CD4-positive, alpha-beta T cell (primary cell): ENCODE data around the gene MED12L. TPM values are rescaled to one million over a fixed set of nuclear protein-coding genes. Genes with fewer than 3 reads are reported as not detected.
"Not testable (repeated sequence)": the region's sequence is repeated elsewhere in the genome, so short reads cannot be mapped to it uniquely, and the experiment has no call there.

Experiments used
- ATAC-seq: fragments of 200-7000 bp; cut with Tn5 transposase; one replicate; pipeline ENCODE4 v1.10.0; 2022; ENCODE audit warnings: mild to moderate bottlenecking; ENCODE audit not compliant: poor library complexity
- CTCF ChIA-PET: fragments of 350-600 bp; sonication (Branson Sonifier 250); formaldehyde crosslinking; loops from one replicate; lab custom pipeline; 2021; ENCODE audit warnings: antibody characterized with exemption, inconsistent platforms; lab: Charles Lee
- POLR2A ChIA-PET: fragments of 350-600 bp; sonication (Branson Sonifier 250); formaldehyde crosslinking; loops from one replicate; lab custom pipeline; 2021; ENCODE audit warnings: antibody characterized with exemption, inconsistent platforms; lab: Charles Lee
- DNase-seq, 14 experiments: peaks; one replicate each; pipeline ENCODE4 v3.0.0-alpha.2; 2013 to 2020; ENCODE audit warnings: mixed read lengths in 2 of 14
- H3K27ac ChIP-seq, 2 donors: one replicate each; pipeline versions ENCODE4 v1.5.1 to v1.7.0; 2013; ENCODE audit warnings: low read length in 2 of 2, low read depth in 1 of 2, mild to moderate bottlenecking in 1 of 2
- H3K27me3 ChIP-seq, 2 experiments: 1 replicate in 1 of 2; 2 replicates in 1 of 2; pipeline versions ENCODE4 v1.6.1 to v1.7.0; 2013; ENCODE audit warnings: low read length in 2 of 2, control low read depth in 1 of 2, mild to moderate bottlenecking in 1 of 2, moderate library complexity in 1 of 2; ENCODE audit not compliant: insufficient read depth in 2 of 2, control insufficient read depth in 1 of 2
- H3K36me3 ChIP-seq: one replicate; pipeline ENCODE4 v1.6.1; 2013; ENCODE audit warnings: low read length, control low read depth; ENCODE audit not compliant: insufficient read depth
- H3K4me1 ChIP-seq: one replicate; pipeline ENCODE4 v1.6.1; 2013; ENCODE audit warnings: low read length, control low read depth; ENCODE audit not compliant: insufficient read depth
- H3K4me3 ChIP-seq: one replicate; pipeline ENCODE4 v1.5.1; 2013; ENCODE audit warnings: mild to moderate bottlenecking, low read length, moderate library complexity
- H3K9me3 ChIP-seq, 2 experiments: 1 replicate in 1 of 2; 2 replicates in 1 of 2; pipeline versions ENCODE4 v1.6.1 to v1.7.0; 2013; ENCODE audit warnings: low read length in 2 of 2, mild to moderate bottlenecking in 2 of 2, control low read depth in 1 of 2, moderate library complexity in 1 of 2; ENCODE audit not compliant: control insufficient read depth in 1 of 2, insufficient read depth in 1 of 2
- H3K27ac Mint-ChIP-seq: one replicate; pipeline ENCODE4 v1.8.0; 2020; ENCODE audit warnings: mixed read lengths
- H3K27me3 Mint-ChIP-seq: one replicate; pipeline ENCODE4 v1.8.0; 2021; ENCODE audit warnings: mixed read lengths
- H3K36me3 Mint-ChIP-seq: one replicate; pipeline ENCODE4 v1.8.0; 2021; ENCODE audit warnings: low read depth, mixed read lengths
- H3K4me1 Mint-ChIP-seq: one replicate; pipeline ENCODE4 v1.8.0; 2021; ENCODE audit warnings: low read depth, mixed read lengths
- H3K4me3 Mint-ChIP-seq: one replicate; pipeline ENCODE4 v1.8.0; 2020; ENCODE audit warnings: mild to moderate bottlenecking, mixed read lengths
- H3K9me3 Mint-ChIP-seq: one replicate; pipeline ENCODE4 v1.8.0; 2020; ENCODE audit warnings: mixed read lengths
- intact Hi-C, 2 experiments: fragments of 100-400 bp; cut with DNase I in 1 of 2; cut with micrococcal nuclease in 1 of 2; formaldehyde crosslinking; loops; one replicate each; pipeline versions ENCODE4 v1.15.1 to v1.9.0; 2023 to 2025; cut with DNase I, micrococcal nuclease
- total RNA-seq, 174 experiments: library from RNA in 2 of 174; stranded (reverse) in 2 of 174; gene quantifications; one replicate each; pipeline ENCODE4 v1.2.3 and lab custom pipeline; 2021 to 2026
- TF ChIP-seq, protein P1 (sequence below): fragments of 200-600 bp; IDR thresholded peaks from one replicate; pipeline ENCODE4 v1.8.0; 2022; ENCODE audit warnings: antibody characterized with exemption, mild to moderate bottlenecking

Gene MED12L
- total RNA-seq, 2 experiments from 2014 or later: 0.39 to 0.49 TPM

DNA sequence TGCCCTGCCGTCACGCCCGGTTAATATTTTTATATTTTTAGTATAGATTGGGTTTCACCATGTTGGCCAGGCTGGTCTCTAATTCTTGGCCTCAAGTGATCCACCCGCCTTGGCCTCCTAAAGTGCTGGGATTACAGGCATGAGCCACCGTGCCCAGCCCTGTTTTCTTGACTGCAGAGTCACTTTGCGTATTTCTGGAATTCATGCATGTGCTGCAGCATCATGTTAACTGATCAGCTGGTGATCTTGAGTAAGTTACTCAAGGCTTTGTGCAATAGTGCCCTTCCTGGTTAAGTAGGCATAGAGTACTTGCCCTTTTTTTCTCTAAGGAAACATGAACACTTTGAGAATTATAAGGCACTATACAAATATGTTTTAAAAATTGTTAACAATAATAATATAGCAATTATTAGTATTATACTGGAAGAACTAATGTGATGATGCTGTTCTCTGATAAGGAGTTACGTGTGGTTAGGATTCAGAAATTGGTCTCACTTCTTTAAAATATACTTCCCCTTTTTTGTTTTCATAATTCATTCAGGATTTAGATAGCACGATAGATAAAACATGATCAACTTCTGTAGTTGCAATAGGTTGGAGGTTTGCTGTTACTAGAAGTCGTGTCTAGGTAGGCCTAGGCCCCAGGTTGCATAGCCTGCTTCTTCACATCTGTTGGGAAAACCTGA lies 83.9 kb downstream of the MED12L start:
- peaks cover 52% of the 10 kb centered on the region for H3K4me1 Mint-ChIP-seq
- H3K9me3 Mint-ChIP-seq: no peaks in the 10 kb centered on the region
- DNase-seq (peak in 2 of 14 experiments; percentile 39 to 46), ATAC-seq (no peak)
- TF ChIP-seq, protein P1, sequence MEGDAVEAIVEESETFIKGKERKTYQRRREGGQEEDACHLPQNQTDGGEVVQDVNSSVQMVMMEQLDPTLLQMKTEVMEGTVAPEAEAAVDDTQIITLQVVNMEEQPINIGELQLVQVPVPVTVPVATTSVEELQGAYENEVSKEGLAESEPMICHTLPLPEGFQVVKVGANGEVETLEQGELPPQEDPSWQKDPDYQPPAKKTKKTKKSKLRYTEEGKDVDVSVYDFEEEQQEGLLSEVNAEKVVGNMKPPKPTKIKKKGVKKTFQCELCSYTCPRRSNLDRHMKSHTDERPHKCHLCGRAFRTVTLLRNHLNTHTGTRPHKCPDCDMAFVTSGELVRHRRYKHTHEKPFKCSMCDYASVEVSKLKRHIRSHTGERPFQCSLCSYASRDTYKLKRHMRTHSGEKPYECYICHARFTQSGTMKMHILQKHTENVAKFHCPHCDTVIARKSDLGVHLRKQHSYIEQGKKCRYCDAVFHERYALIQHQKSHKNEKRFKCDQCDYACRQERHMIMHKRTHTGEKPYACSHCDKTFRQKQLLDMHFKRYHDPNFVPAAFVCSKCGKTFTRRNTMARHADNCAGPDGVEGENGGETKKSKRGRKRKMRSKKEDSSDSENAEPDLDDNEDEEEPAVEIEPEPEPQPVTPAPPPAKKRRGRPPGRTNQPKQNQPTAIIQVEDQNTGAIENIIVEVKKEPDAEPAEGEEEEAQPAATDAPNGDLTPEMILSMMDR: no peak
- Histone ChIP-seq H3K4me1 (peaks cover 41% of the 10 kb centered on the region), H3K27ac (peak overlapping the region in 1 of 2 donors; percentile 46), H3K4me3 (no peak overlapping the region), H3K36me3 (no peaks in the 10 kb centered on the region), H3K9me3 (no peaks in the 10 kb centered on the region), H3K27me3 (no peaks in the 10 kb centered on the region)
- H3K4me3 Mint-ChIP-seq: no peak overlapping the region
- H3K27me3 Mint-ChIP-seq: no peaks in the 10 kb centered on the region
- POLR2A ChIA-PET: interaction anchor here (0.6 to 0.8 kb wide), 2 partner anchors 33 to 105 kb away, joined by 3 read pairs; no protein-coding TSS in a partner anchor
- no peak overlapping the region for H3K27ac Mint-ChIP-seq
- CTCF ChIA-PET: interaction anchor here (0.8 to 3.6 kb wide), 10 partner anchors 16 to 118 kb away, joined by 3 to 65 read pairs (median 10); partner anchors contain the start of gene P2RY14
- no peaks in the 10 kb centered on the region for H3K36me3 Mint-ChIP-seq
- intact Hi-C loops: loop anchor here (2.0 to 5.0 kb wide), 3 partner anchors 41 to 748 kb away; no protein-coding TSS in a partner anchor

DNA sequence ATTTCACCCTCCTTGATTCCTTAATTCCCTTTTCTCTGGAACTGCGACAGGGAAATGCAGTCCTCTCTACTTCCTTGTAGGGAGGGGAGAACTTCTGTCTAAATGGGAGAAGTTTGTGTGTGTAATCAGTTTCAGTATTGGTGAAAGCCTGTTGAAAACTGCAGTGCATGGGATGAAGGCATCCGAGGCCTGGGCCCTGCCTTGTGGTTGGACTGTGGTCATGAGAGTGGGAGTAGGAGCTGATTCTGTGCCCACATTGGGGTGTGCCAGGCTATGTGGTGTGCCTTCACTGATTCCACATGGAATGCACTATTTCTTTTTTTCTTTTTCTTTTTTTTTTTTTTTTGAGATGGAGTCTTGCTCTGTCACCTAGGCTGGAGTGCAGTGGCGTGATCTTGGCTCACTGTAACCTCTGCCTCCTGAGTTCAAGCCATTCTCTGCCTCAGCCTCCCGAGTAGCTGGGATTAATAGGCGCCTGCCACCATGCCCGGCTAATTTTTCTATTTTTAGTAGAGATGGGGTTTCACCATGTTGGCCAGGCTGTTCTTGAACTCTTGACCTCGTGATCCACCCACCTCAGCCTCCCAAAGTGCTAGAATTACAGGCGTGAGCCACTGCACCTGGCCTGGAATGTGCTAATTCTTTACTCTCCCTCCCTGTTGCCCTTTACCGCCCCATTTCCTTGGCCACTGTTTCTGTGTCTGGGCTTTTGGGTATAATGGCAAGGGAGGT lies 84.7 kb downstream of the MED12L start:
- POLR2A ChIA-PET: interaction anchor here (0.6 kb wide), 1 partner anchor 104 kb away, joined by 3 read pairs; no protein-coding TSS in a partner anchor
- CTCF ChIA-PET: interaction anchor here (1.5 to 3.6 kb wide), 3 partner anchors 13 to 110 kb away, joined by 4 to 65 read pairs (median 9); partner anchors contain the start of gene P2RY14
- peaks cover 53% of the 10 kb centered on the region for H3K4me1 Mint-ChIP-seq
- not testable (repeated sequence) for H3K36me3 ChIP-seq, H3K27me3 ChIP-seq, H3K4me3 ChIP-seq, H3K36me3 Mint-ChIP-seq, H3K27me3 Mint-ChIP-seq, ATAC-seq, H3K9me3 Mint-ChIP-seq, H3K9me3 ChIP-seq
- peak overlapping the region; percentile 72 for H3K27ac Mint-ChIP-seq
- Histone ChIP-seq H3K4me1 (peaks cover 41% of the 10 kb centered on the region), H3K27ac (peak overlapping the region in 1 of 2 donors; percentile 55)
- peak in 3 of 14 experiments; percentile 32 to 69 (median 49) for DNase-seq
- H3K4me3 Mint-ChIP-seq: peak overlapping the region; percentile 43
- intact Hi-C loops: loop anchor here (2.0 to 5.0 kb wide), 5 partner anchors 33 to 747 kb away; partner anchors contain the start of gene GPR171 (in 1 of the 2)

- TF ChIP-seq, protein P1: no peak
- intact Hi-C loops: loop anchor here (2.0 kb wide), 2 partner anchors 32 to 38 kb away; partner anchors contain the start of gene GPR171 (in 1 of the 2)
- DNase-seq: peak in 8 of 14 experiments; percentile 9 to 79 (median 37)
- no peaks in the 10 kb centered on the region for H3K36me3 Mint-ChIP-seq
- peak overlapping the region; percentile 61 for H3K4me3 Mint-ChIP-seq
- H3K4me3 ChIP-seq: no peak overlapping the region
- peak overlapping the region; percentile 72 for H3K27ac Mint-ChIP-seq
- peak; percentile 79 for ATAC-seq
- no peaks in the 10 kb centered on the region for H3K27me3 ChIP-seq
- no peaks in the 10 kb centered on the region for H3K36me3 ChIP-seq
- H3K9me3 ChIP-seq: no peaks in the 10 kb centered on the region
- ChIA-PET CTCF (interaction anchor here (0.9 to 1.5 kb wide), 2 partner anchors 14 to 34 kb away, joined by 3 to 4 read pairs; no protein-coding TSS in a partner anchor), POLR2A (interaction anchor here (0.7 to 2.3 kb wide), 9 partner anchors 12 to 467 kb away, joined by 3 to 16 read pairs (median 4); partner anchors contain the start of genes ERICH6, GPR171 and P2RY14)
- peaks cover 41% of the 10 kb centered on the region for H3K4me1 ChIP-seq
- no peaks in the 10 kb centered on the region for H3K9me3 Mint-ChIP-seq
- H3K27me3 Mint-ChIP-seq: no peaks in the 10 kb centered on the region
- peak overlapping the region; percentile 10 to 55 for H3K27ac ChIP-seq
- peaks cover 53% of the 10 kb centered on the region for H3K4me1 Mint-ChIP-seq
Measured at GRCh38 chr3:151171145-151171757, 85.8 kb downstream of the MED12L start.
